Natural killer cell (primary cell): ENCODE measurements around the gene SH3PXD2A. TPM values are rescaled to one million over a fixed set of nuclear protein-coding genes. Genes with fewer than 3 reads are reported as not detected.
A peak's percentile ranks its signal among the peaks of the same experiment; 100 is the strongest.

Experiments
- ATAC-seq, 3 donors: fragments of 150-1000 bp in 2 of 3; fragments of 200-7000 bp in 1 of 3; cut with Tn5 transposase; 1 replicate in 1 of 3; 2 replicates in 2 of 3; pipeline ENCODE4 v1.10.0; 2021; ENCODE audit warnings: mild to moderate bottlenecking in 2 of 3, moderate library complexity in 2 of 3
- DNase-seq, 2 donors: peaks; one replicate each; pipeline versions ENCODE4 v3.0.0 to v3.0.0-alpha.2; 2013 to 2021; ENCODE audit warnings: mixed read lengths in 1 of 2
- H3K27ac ChIP-seq: one replicate; pipeline ENCODE4 v1.5.1; 2013; ENCODE audit warnings: mild to moderate bottlenecking, low read length
- H3K27me3 ChIP-seq: one replicate; pipeline ENCODE4 v1.6.1; 2013; ENCODE audit warnings: low read length; ENCODE audit not compliant: control insufficient read depth, insufficient read depth
- H3K36me3 ChIP-seq: one replicate; pipeline ENCODE4 v1.6.1; 2013; ENCODE audit warnings: low read length; ENCODE audit not compliant: control insufficient read depth, insufficient read depth
- H3K4me1 ChIP-seq: one replicate; pipeline ENCODE4 v1.6.1; 2013; ENCODE audit warnings: low read length; ENCODE audit not compliant: control insufficient read depth, insufficient read depth
- H3K4me3 ChIP-seq: one replicate; pipeline ENCODE4 v1.5.1; 2013; ENCODE audit warnings: low read length
- H3K9me3 ChIP-seq: one replicate; pipeline ENCODE4 v1.6.1; 2013; ENCODE audit warnings: low read length; ENCODE audit not compliant: control insufficient read depth, insufficient read depth
- H3K27ac Mint-ChIP-seq, 2 donors: one replicate each; pipeline ENCODE4 v1.8.0; 2022; ENCODE audit warnings: mild to moderate bottlenecking in 2 of 2, mixed read lengths in 2 of 2, moderate library complexity in 1 of 2
- H3K27me3 Mint-ChIP-seq, 2 donors: one replicate each; pipeline ENCODE4 v1.8.0; 2022; ENCODE audit warnings: low read depth in 2 of 2, mixed read lengths in 2 of 2
- H3K36me3 Mint-ChIP-seq: one replicate; pipeline ENCODE4 v1.8.0; 2022; ENCODE audit warnings: mixed read lengths
- H3K4me1 Mint-ChIP-seq, 2 donors: one replicate each; pipeline ENCODE4 v1.8.0; 2022; ENCODE audit warnings: mixed read lengths in 2 of 2
- H3K4me3 Mint-ChIP-seq: one replicate; pipeline ENCODE4 v1.8.0; 2022; ENCODE audit warnings: mild to moderate bottlenecking, moderate library complexity, mixed read lengths
- H3K9me3 Mint-ChIP-seq, 2 donors: one replicate each; pipeline ENCODE4 v1.8.0; 2022; ENCODE audit warnings: mixed read lengths in 2 of 2
- WGBS: methylation state at CpG from one replicate; pipeline ENCODE4 v1.1.7; 2013; ENCODE audit warnings: missing lambda C conversion rate; ENCODE audit not compliant: insufficient coverage; 5-methylcytosine and 5-hydroxymethylcytosine counted together
- intact Hi-C: fragments of 100-400 bp; cut with micrococcal nuclease; formaldehyde crosslinking; loops from one replicate; pipeline ENCODE4 v1.14.2; 2022
- total RNA-seq, 4 donors: library from RNA; stranded (reverse); fragments of 120-200 nt in 1 of 4; gene quantifications; one replicate each; pipeline versions ENCODE4 v1.2.3 to v1.2.4, GENCODE V29; 2013 to 2022
- TF ChIP-seq, protein P1 (sequence below): fragments of 200-600 bp; IDR thresholded peaks from one replicate; pipeline ENCODE4 v1.8.0; 2022; ENCODE audit warnings: antibody characterized with exemption

The SH3PXD2A gene
- total RNA-seq, 3 donors from 2014 or later (not counting 1 experiment from before 2014, with no cell fraction given): 3.3 to 7.0 (median 4.9) TPM

DNA sequence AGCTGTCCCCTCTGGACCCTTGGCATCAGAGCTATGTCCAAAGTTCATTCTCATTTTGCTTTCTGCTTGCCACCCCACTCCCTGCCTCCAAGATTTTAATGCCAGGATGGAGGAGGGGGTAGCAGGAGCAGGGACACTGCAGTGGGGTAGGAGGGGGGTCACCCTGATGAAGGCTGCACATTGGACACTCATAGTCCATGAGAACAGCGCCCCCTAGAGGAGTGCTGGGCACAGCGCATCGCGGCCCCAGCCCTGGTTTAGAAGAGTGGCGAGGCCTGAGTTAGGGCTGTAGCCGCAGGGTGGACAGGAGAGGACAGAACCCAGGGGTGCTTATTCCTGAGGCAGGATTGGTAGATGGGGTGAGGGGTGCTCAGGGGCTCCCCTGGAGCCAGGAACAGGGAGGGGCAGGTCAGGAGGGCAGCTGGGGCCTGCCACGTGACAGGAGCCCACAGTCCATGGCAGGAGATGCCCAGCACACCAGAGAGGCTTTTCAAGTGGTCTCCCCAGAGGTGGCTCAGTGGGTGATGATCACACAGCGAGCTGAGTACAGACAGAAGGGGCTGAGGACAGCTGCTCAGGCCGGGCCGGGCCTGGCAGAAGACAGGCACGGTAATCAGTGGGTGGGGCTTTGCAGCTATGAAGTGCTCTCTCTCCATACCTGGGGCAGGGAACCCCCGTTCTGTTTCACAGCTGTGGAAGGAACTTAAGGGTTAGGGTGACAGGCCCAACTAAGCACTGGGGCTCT lies 290.4 kb downstream of the SH3PXD2A start:
- 68% methylated on average over 12 of the region's 12 CpGs for WGBS
- peaks cover 0 to 5% of the 10 kb centered on the region in 2 donors for H3K4me1 Mint-ChIP-seq
- DNase-seq (peak in 1 of 2 donors; percentile 38), ATAC-seq (no peak)
- H3K27me3 ChIP-seq: no peaks in the 10 kb centered on the region
- TF ChIP-seq, protein P1, sequence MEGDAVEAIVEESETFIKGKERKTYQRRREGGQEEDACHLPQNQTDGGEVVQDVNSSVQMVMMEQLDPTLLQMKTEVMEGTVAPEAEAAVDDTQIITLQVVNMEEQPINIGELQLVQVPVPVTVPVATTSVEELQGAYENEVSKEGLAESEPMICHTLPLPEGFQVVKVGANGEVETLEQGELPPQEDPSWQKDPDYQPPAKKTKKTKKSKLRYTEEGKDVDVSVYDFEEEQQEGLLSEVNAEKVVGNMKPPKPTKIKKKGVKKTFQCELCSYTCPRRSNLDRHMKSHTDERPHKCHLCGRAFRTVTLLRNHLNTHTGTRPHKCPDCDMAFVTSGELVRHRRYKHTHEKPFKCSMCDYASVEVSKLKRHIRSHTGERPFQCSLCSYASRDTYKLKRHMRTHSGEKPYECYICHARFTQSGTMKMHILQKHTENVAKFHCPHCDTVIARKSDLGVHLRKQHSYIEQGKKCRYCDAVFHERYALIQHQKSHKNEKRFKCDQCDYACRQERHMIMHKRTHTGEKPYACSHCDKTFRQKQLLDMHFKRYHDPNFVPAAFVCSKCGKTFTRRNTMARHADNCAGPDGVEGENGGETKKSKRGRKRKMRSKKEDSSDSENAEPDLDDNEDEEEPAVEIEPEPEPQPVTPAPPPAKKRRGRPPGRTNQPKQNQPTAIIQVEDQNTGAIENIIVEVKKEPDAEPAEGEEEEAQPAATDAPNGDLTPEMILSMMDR: peak; percentile 36
- intact Hi-C loops: no loop called here
- no peaks in the 10 kb centered on the region for H3K9me3 ChIP-seq
- no peak overlapping the region for H3K4me3 ChIP-seq
- H3K27ac ChIP-seq: no peak overlapping the region
- no peaks in the 10 kb centered on the region for H3K9me3 Mint-ChIP-seq
- H3K27ac Mint-ChIP-seq: no peak overlapping the region
- H3K36me3 ChIP-seq: no peaks in the 10 kb centered on the region
- H3K4me1 ChIP-seq: no peaks in the 10 kb centered on the region
- H3K27me3 Mint-ChIP-seq: peaks cover 0 to 6% of the 10 kb centered on the region in 2 donors
- no peaks in the 10 kb centered on the region for H3K36me3 Mint-ChIP-seq
- no peak overlapping the region for H3K4me3 Mint-ChIP-seq

DNA sequence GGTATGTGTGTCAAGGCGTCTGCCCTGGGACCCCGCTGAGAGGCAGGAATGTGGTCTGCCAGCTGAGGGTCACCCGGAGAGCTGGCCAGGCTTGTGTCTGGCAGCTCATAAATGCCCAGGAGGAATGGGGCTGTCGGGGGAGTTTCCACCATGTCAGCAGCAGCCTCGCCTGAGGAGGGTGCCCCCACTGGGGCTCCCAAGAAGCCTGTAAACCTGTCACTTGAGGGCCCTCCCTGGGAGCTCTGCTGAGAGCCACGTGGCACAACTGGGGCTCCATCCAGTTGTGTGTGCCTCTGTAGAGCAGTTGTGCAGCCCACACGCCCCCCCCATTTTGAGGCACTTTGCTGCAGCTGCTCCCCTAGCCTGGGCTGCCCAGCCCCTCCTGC lies 291.3 kb downstream of the SH3PXD2A start:
- peaks cover 0 to 6% of the 10 kb centered on the region in 2 donors for H3K27me3 Mint-ChIP-seq
- intact Hi-C loops: no loop called here
- WGBS: 71% methylated on average over 7 of the region's 7 CpGs
- H3K4me1 Mint-ChIP-seq: peaks cover 0 to 5% of the 10 kb centered on the region in 2 donors
- Histone ChIP-seq H3K27me3 (no peaks in the 10 kb centered on the region), H3K4me1 (peaks cover under 1% of the 10 kb centered on the region), H3K4me3 (no peak overlapping the region), H3K36me3 (no peaks in the 10 kb centered on the region), H3K27ac (no peak overlapping the region), H3K9me3 (no peaks in the 10 kb centered on the region)
- H3K9me3 Mint-ChIP-seq: no peaks in the 10 kb centered on the region
- TF ChIP-seq, protein P1: no peak
- ATAC-seq (no peak), DNase-seq (no peak)
- H3K36me3 Mint-ChIP-seq: no peaks in the 10 kb centered on the region
- no peak overlapping the region for H3K27ac Mint-ChIP-seq
- no peak overlapping the region for H3K4me3 Mint-ChIP-seq

DNA sequence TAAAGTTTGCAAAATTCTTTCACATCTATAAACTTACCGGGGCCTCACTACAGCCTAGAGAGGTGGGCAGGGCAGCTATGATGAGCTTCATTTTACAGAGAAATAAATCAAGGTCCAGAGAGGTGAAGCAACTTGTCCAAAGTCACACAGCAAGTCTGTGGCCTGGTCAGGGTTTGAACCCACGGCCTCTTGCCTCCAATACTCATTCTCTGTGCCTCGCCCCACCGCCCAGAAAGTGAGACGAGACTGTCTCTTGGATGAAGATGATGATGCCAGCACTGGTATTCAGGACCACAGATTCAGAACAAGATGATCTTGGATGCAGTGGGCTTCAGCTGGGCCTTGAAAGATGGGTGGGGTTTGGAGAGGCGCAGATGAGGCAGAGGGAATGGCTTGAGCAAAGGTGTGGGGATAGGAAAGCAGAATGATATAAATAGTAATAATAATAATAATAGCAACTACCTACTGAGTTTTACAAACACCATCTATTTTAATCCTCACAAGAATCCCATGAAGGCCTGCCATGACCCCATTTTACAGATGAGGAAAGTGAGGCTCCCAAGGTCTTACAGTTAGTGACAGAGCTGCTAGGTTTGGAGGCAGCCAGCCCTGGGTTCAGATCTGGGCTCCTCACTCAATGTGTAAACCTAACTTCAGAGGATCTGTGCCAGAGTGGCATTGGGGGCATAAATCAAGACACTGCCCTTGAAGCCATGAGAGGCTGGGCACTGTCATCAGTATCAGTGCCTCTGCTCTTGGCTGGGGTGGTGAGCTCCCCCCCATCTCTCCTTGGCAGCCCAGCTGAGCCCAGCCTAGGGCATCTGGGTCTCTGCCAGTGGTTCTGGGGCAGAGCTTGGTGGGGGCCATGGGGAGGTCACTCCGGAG lies 291.9 kb downstream of the SH3PXD2A start:
- peaks cover 0 to 5% of the 10 kb centered on the region in 2 donors for H3K4me1 Mint-ChIP-seq
- H3K27me3 Mint-ChIP-seq: peaks cover 0 to 6% of the 10 kb centered on the region in 2 donors
- Histone ChIP-seq H3K36me3 (no peaks in the 10 kb centered on the region), H3K27me3 (no peaks in the 10 kb centered on the region), H3K9me3 (no peaks in the 10 kb centered on the region), H3K4me3 (no peak overlapping the region), H3K4me1 (peaks cover 5% of the 10 kb centered on the region), H3K27ac (no peak overlapping the region)
- DNase-seq (no peak), ATAC-seq (no peak)
- WGBS: 92% methylated on average over 6 of the region's 7 CpGs
- no peak overlapping the region for H3K4me3 Mint-ChIP-seq
- intact Hi-C loops: no loop called here
- no peak overlapping the region for H3K27ac Mint-ChIP-seq
- H3K9me3 Mint-ChIP-seq: no peaks in the 10 kb centered on the region
- no peaks in the 10 kb centered on the region for H3K36me3 Mint-ChIP-seq
- TF ChIP-seq, protein P1: no peak
